ENCODE results near the gene MRPL21.
"Not testable (repeated sequence)": the region's sequence is repeated elsewhere in the genome, so short reads cannot be mapped to it uniquely, and the experiment has no call there.

Gene MRPL21

DNA sequence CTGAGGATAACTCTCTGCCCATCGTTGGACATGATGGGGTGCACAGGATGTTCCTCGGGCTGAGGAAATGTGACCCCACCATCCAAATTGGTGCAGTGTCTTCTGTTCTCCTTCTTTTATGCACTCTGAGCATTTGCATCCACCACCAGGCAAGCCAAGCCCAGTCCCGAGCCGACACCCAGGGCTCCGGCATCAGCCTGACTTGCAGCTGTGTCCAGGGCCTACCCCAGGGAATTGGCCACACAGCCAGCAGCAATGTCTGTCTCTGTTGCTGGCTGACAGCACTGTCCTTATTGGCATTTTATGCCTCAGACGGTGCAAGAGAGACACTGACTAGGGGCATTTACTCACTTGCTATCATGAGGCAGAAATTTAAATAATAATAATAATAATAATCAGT, 36.6 kb downstream of the MRPL21 start:
- H3K4me3 ChIP-seq (ENCODE audit: low read depth, low read length): no peak overlapping the region
- TF ChIP-seq CTCF (IDR thresholded peaks at IDR 0.05; ENCODE audit: borderline replicate concordance, insufficient read depth, low read depth, low read length): no peak

- no peak overlapping the region for H3K4me3 ChIP-seq (ENCODE audit: low read depth, low read length)
- TF ChIP-seq CTCF (IDR thresholded peaks at IDR 0.05; ENCODE audit: borderline replicate concordance, insufficient read depth, low read depth, low read length): no peak
Measured at GRCh38 chr11:68865241-68865640, 38.4 kb downstream of the MRPL21 start.

GRCh38 chr11:68863553-68864265, 39.9 kb downstream of the MRPL21 start:
- TF ChIP-seq CTCF (IDR thresholded peaks at IDR 0.05; ENCODE audit: borderline replicate concordance, insufficient read depth, low read depth, low read length): no peak
- H3K4me3 ChIP-seq (ENCODE audit: low read depth, low read length): no peak overlapping the region

- TF ChIP-seq CTCF (IDR thresholded peaks at IDR 0.05; ENCODE audit: borderline replicate concordance, insufficient read depth, low read depth, low read length): no peak
- H3K4me3 ChIP-seq (ENCODE audit: low read depth, low read length): no peak overlapping the region
Measured at GRCh38 chr11:68862421-68862820, 41.2 kb downstream of the MRPL21 start.

- no peak for TF ChIP-seq CTCF (IDR thresholded peaks at IDR 0.05; ENCODE audit: borderline replicate concordance, insufficient read depth, low read depth, low read length)
- H3K4me3 ChIP-seq (ENCODE audit: low read depth, low read length): no peak overlapping the region
Measured at GRCh38 chr11:68859123-68859522, 44.5 kb downstream of the MRPL21 start.

- no peak overlapping the region for H3K4me3 ChIP-seq (ENCODE audit: low read depth, low read length)
- no peak for TF ChIP-seq CTCF (IDR thresholded peaks at IDR 0.05; ENCODE audit: borderline replicate concordance, insufficient read depth, low read depth, low read length)
Measured at GRCh38 chr11:68857037-68857586, 46.5 kb downstream of the MRPL21 start.

GRCh38 chr11:68856425-68857030, 47.1 kb downstream of the MRPL21 start:
- H3K4me3 ChIP-seq (ENCODE audit: low read depth, low read length): not testable (repeated sequence)

Data from GM12875 (cell line).